HEK293 (cell line): ENCODE measurements around the gene LRIT1.

Experiments used
- ZEB2 ChIP-seq: fragments of 450-650 bp; formaldehyde crosslinking; IDR thresholded peaks from 2 replicates; pipeline ENCODE4 v1.5.1; 2016; ENCODE audit warnings: missing biosample characterization, missing genetic modification characterization
- TF ChIP-seq, protein P1 (sequence below): fragments of 450-650 bp; formaldehyde crosslinking; IDR thresholded peaks from 2 replicates; pipeline ENCODE4 v1.5.1; 2016; ENCODE audit warnings: missing biosample characterization, missing genetic modification characterization

DNA sequence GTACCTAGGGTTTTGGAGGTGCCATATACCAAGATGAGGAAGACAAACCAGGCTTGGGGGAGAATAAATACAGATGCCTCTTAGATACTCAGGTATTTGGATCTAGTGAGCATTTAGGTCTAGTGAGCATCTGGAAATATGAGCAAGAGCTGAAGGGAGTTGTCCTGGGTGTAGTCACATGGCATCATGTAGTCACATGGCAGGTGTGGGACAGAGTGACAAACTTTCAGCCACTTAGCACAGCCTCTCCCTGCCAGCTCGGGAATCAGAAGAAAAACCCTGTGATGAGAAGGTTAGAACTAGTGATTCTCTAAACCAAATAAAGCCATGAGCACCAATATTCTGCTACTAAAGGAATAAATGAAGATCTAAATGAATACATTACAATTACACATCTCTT is 27.8 kb upstream of the LRIT1 start:
- TF ChIP-seq ZEB2 (tag by site-specific recombination), result no peak
- TF ChIP-seq, protein P1, sequence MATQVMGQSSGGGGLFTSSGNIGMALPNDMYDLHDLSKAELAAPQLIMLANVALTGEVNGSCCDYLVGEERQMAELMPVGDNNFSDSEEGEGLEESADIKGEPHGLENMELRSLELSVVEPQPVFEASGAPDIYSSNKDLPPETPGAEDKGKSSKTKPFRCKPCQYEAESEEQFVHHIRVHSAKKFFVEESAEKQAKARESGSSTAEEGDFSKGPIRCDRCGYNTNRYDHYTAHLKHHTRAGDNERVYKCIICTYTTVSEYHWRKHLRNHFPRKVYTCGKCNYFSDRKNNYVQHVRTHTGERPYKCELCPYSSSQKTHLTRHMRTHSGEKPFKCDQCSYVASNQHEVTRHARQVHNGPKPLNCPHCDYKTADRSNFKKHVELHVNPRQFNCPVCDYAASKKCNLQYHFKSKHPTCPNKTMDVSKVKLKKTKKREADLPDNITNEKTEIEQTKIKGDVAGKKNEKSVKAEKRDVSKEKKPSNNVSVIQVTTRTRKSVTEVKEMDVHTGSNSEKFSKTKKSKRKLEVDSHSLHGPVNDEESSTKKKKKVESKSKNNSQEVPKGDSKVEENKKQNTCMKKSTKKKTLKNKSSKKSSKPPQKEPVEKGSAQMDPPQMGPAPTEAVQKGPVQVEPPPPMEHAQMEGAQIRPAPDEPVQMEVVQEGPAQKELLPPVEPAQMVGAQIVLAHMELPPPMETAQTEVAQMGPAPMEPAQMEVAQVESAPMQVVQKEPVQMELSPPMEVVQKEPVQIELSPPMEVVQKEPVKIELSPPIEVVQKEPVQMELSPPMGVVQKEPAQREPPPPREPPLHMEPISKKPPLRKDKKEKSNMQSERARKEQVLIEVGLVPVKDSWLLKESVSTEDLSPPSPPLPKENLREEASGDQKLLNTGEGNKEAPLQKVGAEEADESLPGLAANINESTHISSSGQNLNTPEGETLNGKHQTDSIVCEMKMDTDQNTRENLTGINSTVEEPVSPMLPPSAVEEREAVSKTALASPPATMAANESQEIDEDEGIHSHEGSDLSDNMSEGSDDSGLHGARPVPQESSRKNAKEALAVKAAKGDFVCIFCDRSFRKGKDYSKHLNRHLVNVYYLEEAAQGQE (tag by site-specific recombination), result no peak
